GM23248 (cell line): Measurements from ENCODE around the gene LRP6. TPM values are rescaled to one million over a fixed set of nuclear protein-coding genes. Genes with fewer than 3 reads are reported as not detected.

Experiments
- DNase-seq: peaks from one replicate; pipeline ENCODE4 v3.0.0-alpha.2; 2015
- H2AFZ ChIP-seq: fragments of 200-600 bp; sonication (generic); 2 replicates; pipeline ENCODE4 v1.6.1; 2016; ENCODE audit warnings: antibody characterized with exemption
- H3F3A ChIP-seq: fragments of 200-600 bp; sonication (generic); 2 replicates; pipeline ENCODE4 v1.6.1; 2016; ENCODE audit warnings: mild to moderate bottlenecking, antibody characterized with exemption, mixed run types; ENCODE audit not compliant: insufficient read depth
- H3K27ac ChIP-seq: fragments of 200-600 bp; sonication (generic); 2 replicates; pipeline ENCODE4 v1.5.1; 2016; ENCODE audit warnings: mild to moderate bottlenecking
- H3K27me3 ChIP-seq: fragments of 200-600 bp; sonication (generic); replicated peaks from 2 replicates; pipeline ENCODE4 v1.6.1; 2016; ENCODE audit warnings: mild to moderate bottlenecking; ENCODE audit not compliant: insufficient read depth
- H3K36me3 ChIP-seq: fragments of 200-600 bp; sonication (generic); 2 replicates; pipeline ENCODE4 v1.6.1; 2016; ENCODE audit warnings: low read depth, mild to moderate bottlenecking
- H3K4me1 ChIP-seq: fragments of 200-600 bp; sonication (generic); 2 replicates; pipeline ENCODE4 v1.6.1; 2016; ENCODE audit warnings: mild to moderate bottlenecking; ENCODE audit not compliant: insufficient read depth
- H3K4me2 ChIP-seq: fragments of 200-600 bp; sonication (generic); one replicate; pipeline ENCODE4 v1.6.1; 2016; ENCODE audit warnings: mild to moderate bottlenecking; ENCODE audit not compliant: unreplicated experiment
- H3K4me3 ChIP-seq: fragments of 200-600 bp; sonication (generic); 2 replicates; pipeline ENCODE4 v1.5.1; 2016; ENCODE audit warnings: mild to moderate bottlenecking
- H3K79me2 ChIP-seq: fragments of 200-600 bp; sonication (generic); 2 replicates; pipeline ENCODE4 v1.6.1; 2016; ENCODE audit warnings: mild to moderate bottlenecking; ENCODE audit not compliant: insufficient read depth
- H3K9ac ChIP-seq: fragments of 200-600 bp; sonication (generic); 2 replicates; pipeline ENCODE4 v1.6.1; 2016; ENCODE audit warnings: mild to moderate bottlenecking
- H3K9me2 ChIP-seq: fragments of 200-600 bp; sonication (generic); 2 replicates; pipeline ENCODE4 v1.6.1; 2016; ENCODE audit warnings: mixed run types, mild to moderate bottlenecking, moderate library complexity; ENCODE audit not compliant: insufficient read depth
- H3K9me3 ChIP-seq: fragments of 200-600 bp; sonication (generic); one replicate; pipeline ENCODE4 v1.6.1; 2017; ENCODE audit warnings: low read depth
- H4K20me1 ChIP-seq: fragments of 200-600 bp; sonication (generic); 2 replicates; pipeline ENCODE4 v1.6.0; 2016; ENCODE audit not compliant: insufficient read depth
- EZH2 ChIP-seq: fragments of 200-600 bp; sonication (generic); IDR thresholded peaks from 2 replicates; pipeline ENCODE4 v1.6.1; 2018; ENCODE audit warnings: antibody characterized with exemption, mild to moderate bottlenecking; ENCODE audit not compliant: insufficient read depth, poor library complexity, severe bottlenecking
- EZH2phosphoT487 ChIP-seq: fragments of 200-600 bp; sonication (generic); IDR thresholded peaks from 2 replicates; pipeline ENCODE4 v1.6.1; 2018; ENCODE audit warnings: antibody characterized with exemption, moderate library complexity, mild to moderate bottlenecking, low read depth; ENCODE audit not compliant: insufficient read depth
- WGBS, 2 experiments: methylation state at CpG; one replicate each; pipeline ENCODE4 v1.1.6; 2015 to 2017; ENCODE audit warnings: low lambda C conversion rate in 2 of 2, low coverage in 1 of 2; ENCODE audit errors: missing lambda C conversion rate in 2 of 2; 5-methylcytosine and 5-hydroxymethylcytosine counted together
- in situ Hi-C: fragments of 300-500 bp; cut with MboI; formaldehyde crosslinking; loops from 2 replicates; pipeline ENCODE4 v1.15.0; 2020
- polyA plus RNA-seq: library from polyadenylated mRNA; unstranded; fragments of >200 nt; fragmentation: Nextera tagmentation; extraction: Ambion mirVana; gene quantifications from 2 replicates; pipeline ENCODE4 v1.2.1, GENCODE V29; 2016
- total RNA-seq: library from RNA; depleted of rRNA; stranded (reverse); fragments of >200 nt; shearing (Covaris generic); gene quantifications from 2 replicates; pipeline ENCODE4 v1.2.3, GENCODE V29; 2014

Gene LRP6
- total and polyA plus RNA-seq, 2 experiments from 2014 or later: 10.3 to 20.1 TPM

- no peak overlapping the region for H3K27ac ChIP-seq
- no peak overlapping the region for H2AFZ ChIP-seq
- no peak for DNase-seq
- WGBS, 2 experiments: 99% methylated on average over 5 of the region's 5 CpGs
- H3K4me3 ChIP-seq: no peak overlapping the region
- no peaks in the 10 kb centered on the region for H3K9me3 ChIP-seq
- in situ Hi-C loops: no loop called here
- no peak overlapping the region for H3K9ac ChIP-seq
- no peaks in the 10 kb centered on the region for H3K36me3 ChIP-seq
- peaks cover 84% of the 10 kb centered on the region for H3K79me2 ChIP-seq
- H3K4me2 ChIP-seq: no peak overlapping the region
- no peaks in the 10 kb centered on the region for H3K27me3 ChIP-seq
- TF ChIP-seq EZH2 (no peak), EZH2phosphoT487 (no peak)
- H4K20me1 ChIP-seq: 0 out of 2 replicates have a peak, but pooled peaks cover 9% of the 10 kb centered on the region
- no peaks in the 10 kb centered on the region for H3F3A ChIP-seq
- no peaks in the 10 kb centered on the region for H3K9me2 ChIP-seq
- peaks cover 6% of the 10 kb centered on the region; the same call in 1 of the 2 replicates for H3K4me1 ChIP-seq
Measured at GRCh38 chr12:12206776-12207388, 60.0 kb downstream of the LRP6 start.

DNA sequence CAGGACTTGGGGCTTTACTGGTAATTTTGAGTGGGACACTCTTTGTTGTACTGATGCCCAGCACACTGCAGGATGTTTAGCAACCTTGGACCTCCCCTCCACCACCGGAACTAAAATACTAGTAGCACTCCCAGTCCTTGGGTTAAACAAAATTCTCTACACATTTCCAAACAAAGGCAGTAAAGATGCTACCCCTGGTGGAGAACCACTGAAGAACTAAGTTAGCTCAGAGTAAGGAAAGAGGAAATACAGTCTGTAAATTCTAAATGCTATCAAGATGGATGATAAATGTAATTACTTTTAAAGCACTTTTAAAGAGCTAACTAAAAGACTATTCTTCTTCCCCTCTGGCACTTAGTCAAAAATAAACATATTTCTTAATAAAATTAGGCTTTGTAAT is 64.1 kb downstream of the LRP6 start:
- WGBS, 2 experiments: 61 to 81% methylated on average over 1 of the region's 1 CpG
- H3F3A ChIP-seq: no peaks in the 10 kb centered on the region
- H3K27me3 ChIP-seq: no peaks in the 10 kb centered on the region
- TF ChIP-seq EZH2phosphoT487: no peak
- no peak overlapping the region for H3K27ac ChIP-seq
- DNase-seq: no peak
- H3K4me2 ChIP-seq: no peak overlapping the region
- in situ Hi-C loops: no loop called here
- peaks cover 10% of the 10 kb centered on the region; the same call in 1 of the 2 replicates for H3K36me3 ChIP-seq
- H3K4me1 ChIP-seq: no peaks in the 10 kb centered on the region
- H2AFZ ChIP-seq: no peak overlapping the region
- no peaks in the 10 kb centered on the region for H3K9me3 ChIP-seq
- no peak overlapping the region for H3K4me3 ChIP-seq
- H4K20me1 ChIP-seq: no peaks in the 10 kb centered on the region
- peaks cover 43% of the 10 kb centered on the region for H3K79me2 ChIP-seq
- H3K9me2 ChIP-seq: no peaks in the 10 kb centered on the region
- H3K9ac ChIP-seq: no peak overlapping the region

- no peak overlapping the region for H3K4me2 ChIP-seq
- H3K36me3 ChIP-seq: peaks cover 11% of the 10 kb centered on the region; the same call in 1 of the 2 replicates
Measured at GRCh38 chr12:12202105-12202504, 64.7 kb downstream of the LRP6 start.

GRCh38 chr12:12201274-12201758 is 65.5 kb downstream of the LRP6 start:
- peaks cover 29% of the 10 kb centered on the region for H3K79me2 ChIP-seq
- H3F3A ChIP-seq: no peaks in the 10 kb centered on the region
- H4K20me1 ChIP-seq: no peaks in the 10 kb centered on the region
- in situ Hi-C loops: no loop called here
- no peaks in the 10 kb centered on the region for H3K9me2 ChIP-seq
- H3K4me2 ChIP-seq: no peak overlapping the region
- H3K36me3 ChIP-seq: peaks cover 16% of the 10 kb centered on the region
- no peak overlapping the region for H2AFZ ChIP-seq
- no peak for DNase-seq
- no peak overlapping the region for H3K4me3 ChIP-seq
- H3K4me1 ChIP-seq: no peaks in the 10 kb centered on the region
- no peak overlapping the region for H3K9ac ChIP-seq
- no peaks in the 10 kb centered on the region for H3K27me3 ChIP-seq
- TF ChIP-seq EZH2phosphoT487 (no peak), EZH2 (no peak)
- no peak overlapping the region for H3K27ac ChIP-seq
- WGBS, 2 experiments: 85 to 89% methylated on average over 3 of the region's 3 CpGs
- no peaks in the 10 kb centered on the region for H3K9me3 ChIP-seq

More at GRCh38 chr12:12202105-12202504, 64.7 kb downstream of the LRP6 start:
- H3K27ac ChIP-seq: no peak overlapping the region
- in situ Hi-C loops: no loop called here
- no peaks in the 10 kb centered on the region for H3F3A ChIP-seq
- H3K79me2 ChIP-seq: peaks cover 37% of the 10 kb centered on the region
- WGBS, 2 experiments: 98% methylated on average over 9 of the region's 9 CpGs
- DNase-seq: no peak
- H3K9me3 ChIP-seq: no peaks in the 10 kb centered on the region
- no peak for TF ChIP-seq EZH2phosphoT487
- H3K9ac ChIP-seq: no peak overlapping the region
- H2AFZ ChIP-seq: no peak overlapping the region
- H4K20me1 ChIP-seq: no peaks in the 10 kb centered on the region
- no peak overlapping the region for H3K4me3 ChIP-seq
- H3K9me2 ChIP-seq: no peaks in the 10 kb centered on the region
- no peaks in the 10 kb centered on the region for H3K4me1 ChIP-seq
- no peaks in the 10 kb centered on the region for H3K27me3 ChIP-seq
